ENCODE data around the gene ZFR. TPM values are rescaled to one million over a fixed set of nuclear protein-coding genes. Genes with fewer than 3 reads are reported as not detected.

The ZFR gene
- total RNA-seq, 1 experiment from 2014 or later, result 62.4 TPM

GRCh38 chr5:32378966-32379365, 65.6 kb downstream of the ZFR start:
- no peak overlapping the region for H3K18ac ChIP-seq (ENCODE audit: insufficient read length, low read depth, low read length)
- Mint-ChIP-seq H3K4me3 (no peak overlapping the region), H3K36me3 (ENCODE audit: insufficient read depth in 1 of 3, low read depth in 3 of 3) (peaks cover 15 to 66% (median 56%) of the 10 kb centered on the region in 3 experiments; a peak in 6 of 7 replicates), H3K27me3 (ENCODE audit: low read depth) (no peaks in the 10 kb centered on the region), H3K4me1 (no peaks in the 10 kb centered on the region), H3K27ac (no peak overlapping the region), H3K9me3 (no peaks in the 10 kb centered on the region)
- no peak overlapping the region for H3K4me2 ChIP-seq (ENCODE audit: insufficient read depth, insufficient read length, low read length)
- H3K79me1 ChIP-seq (ENCODE audit: insufficient read depth, low read depth, low read length, poor library complexity, severe bottlenecking), result no peaks in the 10 kb centered on the region
- no peak overlapping the region for H4K5ac ChIP-seq (ENCODE audit: insufficient read length, low read depth, low read length)
- no peaks in the 10 kb centered on the region for H4K20me1 ChIP-seq (ENCODE audit: control insufficient read depth, insufficient read depth, insufficient read length)
- TF ChIP-seq CTCF (conservative IDR thresholded peaks at IDR 0.05), result no peak
- H3K56ac ChIP-seq (ENCODE audit: insufficient read length, low read depth, low read length), result no peak overlapping the region
- H3K4me1 ChIP-seq (ENCODE audit: insufficient read depth, low read length), result no peaks in the 10 kb centered on the region
- H4K91ac ChIP-seq (ENCODE audit: insufficient read length, low read depth, low read length), result no peak overlapping the region
- H3T11ph ChIP-seq (ENCODE audit: low read length), result no peak overlapping the region
- DNase-seq, result no peak
- H2BK120ac ChIP-seq (ENCODE audit: low read depth, low read length, poor library complexity, severe bottlenecking), result no peak overlapping the region
- H2AFZ ChIP-seq (ENCODE audit: low read length), result no peak overlapping the region
- H2BK20ac ChIP-seq (ENCODE audit: low read depth, low read length, poor library complexity, severe bottlenecking), result no peak overlapping the region
- H3K79me2 ChIP-seq (ENCODE audit: insufficient read depth, low read length), result no peaks in the 10 kb centered on the region
- H4K8ac ChIP-seq (replicated peaks; ENCODE audit: insufficient read length, low read depth, low read length), result no peak overlapping the region
- H3K23me2 ChIP-seq (ENCODE audit: insufficient read length, low read depth, low read length, poor library complexity, severe bottlenecking), result no peaks in the 10 kb centered on the region
- no CpG with 5 or more reads among the region's 5 CpGs for WGBS (ENCODE audit: extremely low coverage, insufficient read length, low lambda C conversion rate)
- H2AK5ac ChIP-seq (ENCODE audit: insufficient read length, low read length), result no peak overlapping the region
- no peaks in the 10 kb centered on the region for H3K9me3 ChIP-seq (ENCODE audit: control insufficient read depth, low read depth, low read length)
- H3K14ac ChIP-seq (ENCODE audit: insufficient read depth, low read length), result no peak overlapping the region
- H3K9ac ChIP-seq (ENCODE audit: extremely low read depth, insufficient read length, low read length), result no peak overlapping the region
- no peak overlapping the region for H2BK5ac ChIP-seq (ENCODE audit: insufficient read length, low read length)
- H3K27ac ChIP-seq (ENCODE audit: insufficient read length, low read depth, low read length), result no peak overlapping the region
- no peak overlapping the region for H2BK15ac ChIP-seq (ENCODE audit: low read depth, low read length)
- H3K4ac ChIP-seq (ENCODE audit: low read depth, low read length), result no peak overlapping the region
- no peaks in the 10 kb centered on the region for H3K27me3 ChIP-seq (ENCODE audit: insufficient read depth, low read length)
- no peak overlapping the region for H3K23ac ChIP-seq (ENCODE audit: insufficient read length, low read depth, low read length)
- H2BK12ac ChIP-seq (ENCODE audit: insufficient read length, low read depth, low read length), result no peak overlapping the region
